Cardiac atrium fibroblast (primary cell): ENCODE results near the gene LYSMD2. TPM values are rescaled to one million over a fixed set of nuclear protein-coding genes. Genes with fewer than 3 reads are reported as not detected.

Experiments
- total RNA-seq: library from RNA; depleted of rRNA; stranded (reverse); fragments of >200 nt; gene quantifications from 2 replicates; pipeline ENCODE4 v1.2.3, GENCODE V29; 2015

The LYSMD2 gene, protein sequence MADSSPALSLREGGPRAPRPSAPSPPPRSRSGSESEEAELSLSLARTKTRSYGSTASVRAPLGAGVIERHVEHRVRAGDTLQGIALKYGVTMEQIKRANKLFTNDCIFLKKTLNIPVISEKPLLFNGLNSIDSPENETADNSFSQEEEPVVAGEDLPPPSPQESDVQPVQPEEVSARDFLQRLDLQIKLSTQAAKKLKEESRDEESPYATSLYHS
- total RNA-seq, result 6.5 and 14.1 TPM in 2 replicates

DNA sequence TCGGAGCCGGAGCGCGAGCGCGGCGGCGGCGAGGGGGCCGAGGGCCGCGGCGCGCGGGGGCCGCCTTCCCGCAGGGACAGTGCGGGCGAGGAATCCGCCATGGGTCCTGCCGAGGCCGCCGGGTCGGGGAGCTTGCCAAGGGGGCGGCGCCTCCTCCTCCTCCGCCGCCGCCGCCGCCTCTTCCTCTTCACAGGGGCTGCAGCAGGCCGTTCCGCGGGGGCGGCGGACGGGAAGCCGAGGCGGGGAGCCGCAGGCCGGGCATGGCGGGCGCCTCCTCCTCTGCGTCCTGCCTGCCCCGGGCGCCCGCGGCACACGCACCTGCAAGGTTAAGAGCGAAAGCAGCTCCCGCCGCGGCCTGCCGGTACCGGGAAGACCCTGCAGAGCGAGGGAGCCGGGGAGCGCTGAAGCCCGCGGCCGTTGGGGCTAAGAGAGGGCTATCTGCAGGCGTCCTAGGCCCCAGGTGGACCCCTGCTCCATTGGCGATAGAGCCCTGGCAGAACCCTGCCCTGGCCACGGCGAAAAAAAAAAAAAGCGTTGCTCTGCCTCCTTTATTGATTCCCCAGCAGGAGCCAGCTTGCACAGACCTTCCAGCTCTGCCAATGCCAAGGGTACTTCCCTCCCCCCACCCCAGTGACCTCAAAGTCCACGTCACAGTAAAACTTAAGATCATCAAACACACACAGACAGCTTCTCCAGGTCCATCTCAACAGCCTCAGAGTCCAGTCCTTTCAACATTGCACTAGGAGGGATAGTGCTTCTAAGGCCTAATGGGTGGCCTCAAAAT, at the start of gene LYSMD2:
Gene LYSMD2 (minus strand): TSS at position 134 of the 784 bp plus-strand sequence. CDS start 33 bp downstream, at position 101.

GRCh38 chr15:51750792-51751696, 13.6 kb upstream of the LYSMD2 start, which contains the start of gene TMOD2:
Gene TMOD2, plus strand, starts transcription at chr15:51751597. Its CDS starts 14,845 bp downstream, at chr15:51766442.

GRCh38 chr15:51681303-51681963, 56.0 kb downstream of the LYSMD2 start, which contains the start of gene SCG3:
Gene SCG3, plus strand, starts transcription at chr15:51681503. Its CDS starts 253 bp downstream, at chr15:51681756.

Other genes with a start within 250 kb of the LYSMD2 start
- 6.5 and 17.7 TPM in 2 replicates for gene DMXL2, start 114.9 kb downstream of the LYSMD2 start, total RNA-seq
- not detected in 2 replicates for gene SCG3, start 56.2 kb downstream of the LYSMD2 start, total RNA-seq
- gene TMOD2, start 13.9 kb upstream of the LYSMD2 start, total RNA-seq, result 5.1 and 11.5 TPM in 2 replicates
- gene TMOD3, start 92.0 kb upstream of the LYSMD2 start, total RNA-seq, result 39.2 and 42.3 TPM in 2 replicates
- gene LEO1, start 234.1 kb upstream of the LYSMD2 start, total RNA-seq, result 11.0 and 17.7 TPM in 2 replicates